Skeletal muscle cell (primary cell): ENCODE data around the gene OR52W1.

Source experiments
- DNase-seq: peaks from one replicate; pipeline ENCODE4 v3.0.0-alpha.2; 2010; ENCODE audit warnings: low read depth
- H3K4me3 ChIP-seq: 2 replicates; pipeline ENCODE4 v1.5.1; 2011; ENCODE audit warnings: low read depth, mild to moderate bottlenecking, control low read depth, low read length, moderate library complexity

The OR52W1 gene

GRCh38 chr11:6199174-6199810, at the start of gene OR52W1:
OR52W1 (plus strand) TSS chr11:6199224; CDS start chr11:6199224, 0 bp downstream.
- no peak for DNase-seq
- H3K4me3 ChIP-seq: no peak within 1 kb of the TSS

- no peak for DNase-seq
- H3K4me3 ChIP-seq: no peak overlapping the region
Measured at GRCh38 chr11:6151117-6151516, 47.9 kb upstream of the OR52W1 start.

GRCh38 chr11:6152126-6152525, 46.9 kb upstream of the OR52W1 start:
- DNase-seq: no peak
- no peak overlapping the region for H3K4me3 ChIP-seq

GRCh38 chr11:6156628-6157359, 42.2 kb upstream of the OR52W1 start:
- no peak for DNase-seq
- H3K4me3 ChIP-seq: no peak overlapping the region

- no peak within 1 kb of the TSS for H3K4me3 ChIP-seq
- DNase-seq: no peak
Measured at GRCh38 chr11:6170226-6170625, 28.8 kb upstream of the OR52W1 start, which contains the start of gene OR52B2. OR52B2 (minus strand) TSS chr11:6170326; CDS start chr11:6170326, 0 bp downstream.

- no peak for DNase-seq
- no peak overlapping the region for H3K4me3 ChIP-seq
Measured at GRCh38 chr11:6175440-6175839, 23.6 kb upstream of the OR52W1 start.

GRCh38 chr11:6191742-6192141, 7.3 kb upstream of the OR52W1 start:
- H3K4me3 ChIP-seq: no peak overlapping the region
- DNase-seq: no peak

GRCh38 chr11:6194065-6194581, 4.9 kb upstream of the OR52W1 start:
- H3K4me3 ChIP-seq: no peak overlapping the region
- DNase-seq: no peak

- H3K4me3 ChIP-seq: no peak overlapping the region
- no peak for DNase-seq
Measured at GRCh38 chr11:6196396-6196795, 2.6 kb upstream of the OR52W1 start.

- no peak overlapping the region for H3K4me3 ChIP-seq
- no peak for DNase-seq
Measured at GRCh38 chr11:6197466-6198200, 1.4 kb upstream of the OR52W1 start.

GRCh38 chr11:6200975-6201374, 2.0 kb downstream of the OR52W1 start:
- no peak for DNase-seq
- no peak overlapping the region for H3K4me3 ChIP-seq

GRCh38 chr11:6201481-6201880, 2.5 kb downstream of the OR52W1 start:
- no peak overlapping the region for H3K4me3 ChIP-seq
- DNase-seq: no peak

GRCh38 chr11:6202041-6202440, 3.0 kb downstream of the OR52W1 start:
- DNase-seq: no peak
- no peak overlapping the region for H3K4me3 ChIP-seq

GRCh38 chr11:6203327-6203726, 4.3 kb downstream of the OR52W1 start:
- no peak overlapping the region for H3K4me3 ChIP-seq
- no peak for DNase-seq

GRCh38 chr11:6204706-6205105, 5.7 kb downstream of the OR52W1 start:
- no peak overlapping the region for H3K4me3 ChIP-seq
- peak; percentile 24 for DNase-seq

GRCh38 chr11:6205366-6205765, 6.3 kb downstream of the OR52W1 start, which contains the start of gene C11orf42:
C11orf42 (plus strand) TSS chr11:6205557; CDS start chr11:6205616, 59 bp downstream.
- no peak for DNase-seq
- H3K4me3 ChIP-seq: no peak within 1 kb of the TSS

- H3K4me3 ChIP-seq: no peak overlapping the region
- no peak for DNase-seq
Measured at GRCh38 chr11:6206456-6207180, 7.6 kb downstream of the OR52W1 start.

GRCh38 chr11:6209801-6210200, 10.8 kb downstream of the OR52W1 start:
- H3K4me3 ChIP-seq: no peak overlapping the region
- no peak for DNase-seq

- H3K4me3 ChIP-seq: no peak overlapping the region
- DNase-seq: no peak
Measured at GRCh38 chr11:6210274-6210955, 11.4 kb downstream of the OR52W1 start.
